Measurements from ENCODE around the gene CEBPZOS.

CEBPZOS gene

GRCh38 chr2:37244017-37244416 is 47.7 kb downstream of the CEBPZOS start:
- DNase-seq = no peak

- DNase-seq = no peak
These were observed 48.5 kb downstream of the CEBPZOS start for GRCh38 chr2:37244755-37245154.

- DNase-seq = no peak
These were observed 49.9 kb downstream of the CEBPZOS start for GRCh38 chr2:37246205-37246604.

GRCh38 chr2:37250869-37251740 is 54.8 kb downstream of the CEBPZOS start:
- DNase-seq = no peak
